ENCODE measurements around the gene ASXL3. TPM values are rescaled to one million over a fixed set of nuclear protein-coding genes. Genes with fewer than 3 reads are reported as not detected.

ASXL3 gene
- total RNA-seq, 3 donors from 2014 or later: not detected

GRCh38 chr18:33660696-33661310, 82.8 kb downstream of the ASXL3 start:
- Mint-ChIP-seq H3K27me3 (ENCODE audit: low read depth) (no peaks in the 10 kb centered on the region), H3K4me3 (no peak overlapping the region), H3K9me3 (peaks cover 4% of the 10 kb centered on the region), H3K36me3 (ENCODE audit: insufficient read depth) (no peaks in the 10 kb centered on the region), H3K4me1 (ENCODE audit: low read depth) (no peaks in the 10 kb centered on the region)
- DNase-seq: no peak
- no peak for ATAC-seq

GRCh38 chr18:33664241-33664874, 86.3 kb downstream of the ASXL3 start:
- H3K27me3 Mint-ChIP-seq (ENCODE audit: low read depth): no peaks in the 10 kb centered on the region

GRCh38 chr18:33665187-33665586, 87.2 kb downstream of the ASXL3 start:
- Mint-ChIP-seq H3K27me3 (ENCODE audit: low read depth) (no peaks in the 10 kb centered on the region), H3K4me1 (ENCODE audit: low read depth) (no peaks in the 10 kb centered on the region), H3K36me3 (ENCODE audit: insufficient read depth) (no peaks in the 10 kb centered on the region), H3K4me3 (no peak overlapping the region), H3K9me3 (peaks cover 8% of the 10 kb centered on the region)
- DNase-seq (no peak), ATAC-seq (no peak)

More at GRCh38 chr18:33664241-33664874, 86.3 kb downstream of the ASXL3 start:
- DNase-seq (no peak), ATAC-seq (no peak)
- H3K36me3 Mint-ChIP-seq (ENCODE audit: insufficient read depth): no peaks in the 10 kb centered on the region
- no peak overlapping the region for H3K4me3 Mint-ChIP-seq
- H3K9me3 Mint-ChIP-seq: peaks cover 8% of the 10 kb centered on the region
- no peaks in the 10 kb centered on the region for H3K4me1 Mint-ChIP-seq (ENCODE audit: low read depth)

- no peak for ATAC-seq
- Mint-ChIP-seq H3K9me3 (peaks cover 8% of the 10 kb centered on the region), H3K4me1 (ENCODE audit: low read depth) (no peaks in the 10 kb centered on the region), H3K4me3 (no peak overlapping the region), H3K36me3 (ENCODE audit: insufficient read depth) (no peaks in the 10 kb centered on the region), H3K27me3 (ENCODE audit: low read depth) (no peaks in the 10 kb centered on the region)
- no peak for DNase-seq
These were observed 87.6 kb downstream of the ASXL3 start for GRCh38 chr18:33665641-33666040.

- no peak for ATAC-seq
- Mint-ChIP-seq H3K9me3 (peaks cover 14% of the 10 kb centered on the region), H3K4me1 (ENCODE audit: low read depth) (no peaks in the 10 kb centered on the region), H3K27me3 (ENCODE audit: low read depth) (no peaks in the 10 kb centered on the region), H3K4me3 (no peak overlapping the region), H3K36me3 (ENCODE audit: insufficient read depth) (no peaks in the 10 kb centered on the region)
- DNase-seq: no peak
These were observed 88.9 kb downstream of the ASXL3 start for GRCh38 chr18:33666915-33667314.

GRCh38 chr18:33669589-33669988, 91.6 kb downstream of the ASXL3 start:
- DNase-seq (no peak), ATAC-seq (no peak)
- H3K9me3 Mint-ChIP-seq: peaks cover 18% of the 10 kb centered on the region
- no peaks in the 10 kb centered on the region for H3K36me3 Mint-ChIP-seq (ENCODE audit: insufficient read depth)
- H3K4me1 Mint-ChIP-seq (ENCODE audit: low read depth): no peaks in the 10 kb centered on the region
- H3K4me3 Mint-ChIP-seq: no peak overlapping the region
- H3K27me3 Mint-ChIP-seq (ENCODE audit: low read depth): no peaks in the 10 kb centered on the region

- no peaks in the 10 kb centered on the region for H3K4me1 Mint-ChIP-seq (ENCODE audit: low read depth)
- peaks cover 18% of the 10 kb centered on the region for H3K9me3 Mint-ChIP-seq
- no peak for ATAC-seq
- no peak for DNase-seq
- H3K36me3 Mint-ChIP-seq (ENCODE audit: insufficient read depth): no peaks in the 10 kb centered on the region
- no peaks in the 10 kb centered on the region for H3K27me3 Mint-ChIP-seq (ENCODE audit: low read depth)
- H3K4me3 Mint-ChIP-seq: no peak overlapping the region
These were observed 92.0 kb downstream of the ASXL3 start for GRCh38 chr18:33670029-33670428.

- no peaks in the 10 kb centered on the region for H3K4me1 Mint-ChIP-seq (ENCODE audit: low read depth)
- ATAC-seq: no peak
- no peak for DNase-seq
- peaks cover 16% of the 10 kb centered on the region for H3K9me3 Mint-ChIP-seq
- no peaks in the 10 kb centered on the region for H3K36me3 Mint-ChIP-seq (ENCODE audit: insufficient read depth)
- H3K4me3 Mint-ChIP-seq: no peak overlapping the region
- no peaks in the 10 kb centered on the region for H3K27me3 Mint-ChIP-seq (ENCODE audit: low read depth)
These were observed 95.7 kb downstream of the ASXL3 start for GRCh38 chr18:33673689-33674088.

GRCh38 chr18:33676593-33676992, 98.6 kb downstream of the ASXL3 start:
- DNase-seq (no peak), ATAC-seq (no peak)
- Mint-ChIP-seq H3K4me3 (no peak overlapping the region), H3K4me1 (ENCODE audit: low read depth) (no peaks in the 10 kb centered on the region), H3K27me3 (ENCODE audit: low read depth) (no peaks in the 10 kb centered on the region), H3K36me3 (ENCODE audit: insufficient read depth) (no peaks in the 10 kb centered on the region), H3K9me3 (peaks cover 10% of the 10 kb centered on the region)

- ATAC-seq (no peak), DNase-seq (no peak)
- H3K36me3 Mint-ChIP-seq (ENCODE audit: insufficient read depth): no peaks in the 10 kb centered on the region
- H3K4me1 Mint-ChIP-seq (ENCODE audit: low read depth): no peaks in the 10 kb centered on the region
- H3K9me3 Mint-ChIP-seq: peaks cover 13% of the 10 kb centered on the region
- no peaks in the 10 kb centered on the region for H3K27me3 Mint-ChIP-seq (ENCODE audit: low read depth)
- no peak overlapping the region for H3K4me3 Mint-ChIP-seq
These were observed 99.9 kb downstream of the ASXL3 start for GRCh38 chr18:33677891-33678290.

GRCh38 chr18:33682436-33682835, 104.4 kb downstream of the ASXL3 start:
- DNase-seq (no peak), ATAC-seq (no peak)
- no peaks in the 10 kb centered on the region for H3K27me3 Mint-ChIP-seq (ENCODE audit: low read depth)
- H3K9me3 Mint-ChIP-seq: peaks cover 16% of the 10 kb centered on the region
- H3K36me3 Mint-ChIP-seq (ENCODE audit: insufficient read depth): no peaks in the 10 kb centered on the region
- no peaks in the 10 kb centered on the region for H3K4me1 Mint-ChIP-seq (ENCODE audit: low read depth)
- H3K4me3 Mint-ChIP-seq: no peak overlapping the region

GRCh38 chr18:33694593-33694992, 116.6 kb downstream of the ASXL3 start:
- no peak for ATAC-seq
- Mint-ChIP-seq H3K4me3 (no peak overlapping the region), H3K36me3 (ENCODE audit: insufficient read depth) (no peaks in the 10 kb centered on the region), H3K9me3 (peaks cover 9% of the 10 kb centered on the region), H3K27me3 (ENCODE audit: low read depth) (no peaks in the 10 kb centered on the region), H3K4me1 (ENCODE audit: low read depth) (no peaks in the 10 kb centered on the region)
- DNase-seq: no peak

- Mint-ChIP-seq H3K4me3 (no peak overlapping the region), H3K36me3 (ENCODE audit: insufficient read depth) (no peaks in the 10 kb centered on the region), H3K4me1 (ENCODE audit: low read depth) (no peaks in the 10 kb centered on the region), H3K27me3 (ENCODE audit: low read depth) (no peaks in the 10 kb centered on the region), H3K9me3 (peaks cover 9% of the 10 kb centered on the region)
- DNase-seq: no peak
- no peak for ATAC-seq
These were observed 118.5 kb downstream of the ASXL3 start for GRCh38 chr18:33696332-33697162.

GRCh38 chr18:33697498-33697897, 119.5 kb downstream of the ASXL3 start:
- no peak for ATAC-seq
- no peak for DNase-seq
- no peaks in the 10 kb centered on the region for H3K36me3 Mint-ChIP-seq (ENCODE audit: insufficient read depth)
- H3K4me3 Mint-ChIP-seq: no peak overlapping the region
- H3K9me3 Mint-ChIP-seq: peaks cover 9% of the 10 kb centered on the region
- H3K4me1 Mint-ChIP-seq (ENCODE audit: low read depth): no peaks in the 10 kb centered on the region
- H3K27me3 Mint-ChIP-seq (ENCODE audit: low read depth): no peaks in the 10 kb centered on the region

GRCh38 chr18:33699372-33699771, 121.4 kb downstream of the ASXL3 start:
- DNase-seq (no peak), ATAC-seq (no peak)
- Mint-ChIP-seq H3K9me3 (no peaks in the 10 kb centered on the region), H3K36me3 (ENCODE audit: insufficient read depth) (no peaks in the 10 kb centered on the region), H3K4me1 (ENCODE audit: low read depth) (no peaks in the 10 kb centered on the region), H3K27me3 (ENCODE audit: low read depth) (no peaks in the 10 kb centered on the region), H3K4me3 (no peak overlapping the region)
